HG02938 (cell line): ENCODE results near the gene MAPK12.
"Not testable (repeated sequence)": the region's sequence is repeated elsewhere in the genome, so short reads cannot be mapped to it uniquely, and the experiment has no call there.

Source experiments
- ATAC-seq: cut with Tn5 transposase; IDR thresholded peaks from one replicate; pipeline ENCODE4 v1.9.1; 2021; ENCODE audit warnings: mild to moderate bottlenecking, moderate library complexity; ENCODE audit not compliant: unreplicated experiment

Gene MAPK12

DNA sequence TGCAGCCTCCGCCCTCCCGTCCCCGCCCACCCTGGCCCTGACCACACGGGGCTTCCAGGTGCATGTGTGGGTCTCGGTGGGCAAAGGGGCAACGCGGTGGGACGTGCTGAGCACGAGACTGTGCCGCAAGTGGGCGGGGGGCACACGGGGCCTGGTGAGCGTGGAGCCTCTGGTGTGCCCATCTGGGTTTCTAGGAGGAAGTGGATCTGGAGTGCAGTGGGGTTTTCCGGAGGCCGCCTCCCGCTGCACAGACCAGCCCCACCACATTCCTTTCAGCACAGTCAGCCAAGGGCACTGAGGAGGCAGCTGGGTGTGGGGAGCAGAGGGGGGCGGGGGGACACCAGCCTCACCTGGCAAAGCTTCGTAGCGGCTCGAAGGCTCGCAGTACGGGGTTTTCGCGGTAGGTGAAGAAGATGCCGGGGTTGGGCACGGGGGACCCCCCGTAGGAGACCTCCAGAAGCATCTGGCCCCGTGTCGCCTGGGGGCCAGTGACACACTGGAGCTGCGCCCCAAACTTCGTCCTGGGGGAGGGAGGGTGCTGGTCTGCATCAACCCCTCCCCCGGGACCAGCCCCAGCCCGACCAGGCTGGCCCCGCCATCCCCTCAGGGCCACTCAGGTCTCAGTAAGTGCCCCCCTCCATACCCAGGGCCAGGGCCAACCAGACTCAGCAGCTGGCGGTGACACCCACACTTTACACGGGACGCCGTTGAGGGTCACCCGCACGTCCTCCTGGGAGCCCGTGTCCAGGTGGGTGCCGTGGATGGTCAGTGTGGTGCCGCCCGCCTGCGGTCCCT is 21.1 kb upstream of the MAPK12 start:
- ATAC-seq, result no peak

DNA sequence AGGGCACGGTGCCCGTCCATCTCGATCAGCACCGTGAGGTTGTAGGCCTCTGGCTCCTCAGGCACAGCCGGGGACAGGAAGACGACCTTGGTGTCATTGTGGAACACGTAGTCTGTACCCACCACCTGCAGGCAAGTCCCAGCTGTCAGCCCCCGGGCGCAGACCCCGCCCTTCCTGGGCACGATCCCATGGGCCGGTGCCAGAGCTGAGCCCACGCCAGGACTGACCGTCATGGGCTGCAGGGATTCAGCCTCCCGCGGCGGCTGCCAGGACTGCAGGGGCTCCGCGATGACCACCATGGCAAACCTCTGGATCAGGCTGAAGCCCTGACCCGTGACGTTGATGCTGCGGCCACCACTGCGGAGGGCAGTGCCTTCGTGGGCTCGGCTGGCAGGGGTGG is 20.5 kb upstream of the MAPK12 start:
- no peak for ATAC-seq

DNA sequence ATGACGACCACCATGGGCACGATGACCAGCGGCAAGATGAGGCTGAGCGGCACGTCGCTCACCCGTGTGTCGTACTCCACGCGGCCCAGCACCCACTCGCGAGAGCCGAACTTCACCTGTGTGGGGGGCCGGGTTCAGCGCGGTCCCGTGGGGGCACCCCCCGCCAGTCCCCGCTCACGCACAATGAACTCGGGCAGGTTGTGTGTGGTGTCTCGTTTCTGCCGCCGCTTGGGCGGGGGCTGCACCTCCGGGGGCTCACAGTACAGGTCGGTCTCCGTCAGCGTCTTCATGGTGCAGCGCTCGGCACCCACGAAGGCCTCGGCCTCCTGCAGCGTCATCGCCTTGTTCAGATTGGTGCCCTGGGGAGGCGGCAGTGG is 19.9 kb upstream of the MAPK12 start:
- ATAC-seq, result no peak

- ATAC-seq, result no peak
Measured at GRCh38 chr22:50280708-50281383, 19.4 kb upstream of the MAPK12 start.

- no peak for ATAC-seq
Measured at GRCh38 chr22:50280022-50280707, 18.7 kb upstream of the MAPK12 start.

DNA sequence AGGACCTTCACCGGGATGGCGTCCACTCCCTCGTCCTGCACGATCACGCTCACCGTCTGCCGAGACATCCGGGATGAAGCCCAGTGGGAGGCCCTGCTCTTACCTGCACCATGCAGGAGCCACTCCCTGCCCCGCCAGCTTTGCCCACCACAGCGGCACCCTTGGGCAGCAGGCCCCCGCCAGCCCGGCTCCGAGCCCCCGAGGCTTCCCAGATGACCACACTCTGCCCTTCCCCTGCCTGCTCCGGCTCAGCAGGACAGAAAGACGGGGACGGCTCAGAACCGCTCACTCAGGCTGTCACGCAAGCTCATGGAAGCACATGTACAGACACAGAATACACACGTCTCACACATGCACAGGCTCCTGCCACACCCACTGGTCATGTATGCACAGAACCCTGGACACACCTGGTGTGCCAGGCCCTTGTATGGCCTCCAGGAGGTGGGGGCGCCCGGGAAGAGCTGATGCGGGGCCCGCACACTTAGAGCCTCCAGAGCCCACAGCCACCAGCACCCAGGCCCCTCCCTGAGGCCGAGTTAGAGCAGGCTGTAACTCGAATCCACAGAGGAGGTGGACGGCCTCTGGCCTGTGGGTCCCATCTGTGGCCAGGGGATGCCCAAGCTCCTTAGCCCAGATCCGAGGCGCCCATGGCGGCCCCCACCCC is 17.6 kb upstream of the MAPK12 start:
- no peak for ATAC-seq

GRCh38 chr22:50278461-50278860 is 17.0 kb upstream of the MAPK12 start:
- ATAC-seq, result no peak

GRCh38 chr22:50277761-50278160 is 16.3 kb upstream of the MAPK12 start:
- ATAC-seq, result no peak

DNA sequence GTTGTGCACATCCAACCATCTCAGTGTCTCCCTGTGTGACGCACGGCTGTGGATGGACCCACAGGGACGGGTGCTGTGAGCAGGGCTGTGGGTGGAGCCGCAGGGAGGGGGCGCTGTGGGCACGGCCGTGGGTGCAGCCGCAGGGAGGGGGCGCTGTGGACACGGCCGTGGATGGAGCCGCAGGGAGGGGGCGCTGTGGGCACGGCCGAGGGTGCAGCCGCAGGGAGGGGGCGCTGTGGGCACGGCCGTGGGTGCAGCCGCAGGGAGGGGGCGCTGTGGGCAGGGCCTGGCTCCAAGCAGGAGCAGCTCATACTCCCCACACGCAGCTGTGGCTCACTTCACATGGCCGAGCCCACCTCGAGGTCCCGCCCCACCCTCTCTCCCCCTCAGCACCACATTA is 14.7 kb upstream of the MAPK12 start:
- ATAC-seq, result no peak

- ATAC-seq, result no peak
Measured at GRCh38 chr22:50275181-50276055, 13.9 kb upstream of the MAPK12 start.

- ATAC-seq, result no peak
Measured at GRCh38 chr22:50274771-50275170, 13.3 kb upstream of the MAPK12 start.

DNA sequence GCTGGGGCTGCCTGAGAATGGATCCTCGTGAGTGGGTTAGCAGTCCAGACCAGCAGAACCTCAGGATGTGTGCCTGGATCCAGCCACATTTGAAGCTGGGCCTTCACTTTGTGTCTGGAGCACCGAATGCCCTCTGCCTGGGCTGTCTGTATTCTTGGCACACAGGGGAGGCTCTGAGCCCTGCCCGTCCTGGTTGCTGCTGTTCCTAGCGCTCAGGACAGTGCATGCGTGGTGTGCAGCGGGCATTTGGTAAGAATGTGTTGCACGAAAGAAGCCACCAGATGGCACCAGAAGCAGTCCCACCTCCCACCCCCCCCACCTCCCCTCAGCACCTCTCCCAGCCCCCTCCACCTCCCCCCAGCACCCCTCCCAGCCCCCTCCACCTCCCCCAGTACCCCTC is 12.8 kb upstream of the MAPK12 start:
- ATAC-seq, result no peak

- not testable (repeated sequence) for ATAC-seq
Measured at GRCh38 chr22:50273781-50274180, 12.3 kb upstream of the MAPK12 start.

DNA sequence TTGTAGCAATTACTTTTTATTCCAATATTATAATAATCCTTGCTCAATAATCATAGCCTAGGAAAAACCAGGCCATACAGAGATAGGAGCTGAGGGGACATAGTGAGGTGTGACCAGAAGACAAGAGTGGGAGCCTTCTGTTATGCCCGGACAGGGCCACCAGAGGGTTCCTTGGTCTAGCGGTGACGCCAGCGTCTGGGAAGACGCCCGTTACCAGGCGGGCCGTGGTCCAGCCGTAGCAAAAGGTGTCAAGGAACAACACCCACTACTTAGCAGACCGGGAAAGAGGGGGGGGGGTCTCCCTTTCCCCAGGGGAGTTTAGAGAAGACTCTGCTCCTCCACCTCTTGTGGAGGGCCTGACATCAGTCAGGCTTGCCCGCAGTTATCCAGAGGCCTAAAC is 11.9 kb upstream of the MAPK12 start:
- not testable (repeated sequence) for ATAC-seq

DNA sequence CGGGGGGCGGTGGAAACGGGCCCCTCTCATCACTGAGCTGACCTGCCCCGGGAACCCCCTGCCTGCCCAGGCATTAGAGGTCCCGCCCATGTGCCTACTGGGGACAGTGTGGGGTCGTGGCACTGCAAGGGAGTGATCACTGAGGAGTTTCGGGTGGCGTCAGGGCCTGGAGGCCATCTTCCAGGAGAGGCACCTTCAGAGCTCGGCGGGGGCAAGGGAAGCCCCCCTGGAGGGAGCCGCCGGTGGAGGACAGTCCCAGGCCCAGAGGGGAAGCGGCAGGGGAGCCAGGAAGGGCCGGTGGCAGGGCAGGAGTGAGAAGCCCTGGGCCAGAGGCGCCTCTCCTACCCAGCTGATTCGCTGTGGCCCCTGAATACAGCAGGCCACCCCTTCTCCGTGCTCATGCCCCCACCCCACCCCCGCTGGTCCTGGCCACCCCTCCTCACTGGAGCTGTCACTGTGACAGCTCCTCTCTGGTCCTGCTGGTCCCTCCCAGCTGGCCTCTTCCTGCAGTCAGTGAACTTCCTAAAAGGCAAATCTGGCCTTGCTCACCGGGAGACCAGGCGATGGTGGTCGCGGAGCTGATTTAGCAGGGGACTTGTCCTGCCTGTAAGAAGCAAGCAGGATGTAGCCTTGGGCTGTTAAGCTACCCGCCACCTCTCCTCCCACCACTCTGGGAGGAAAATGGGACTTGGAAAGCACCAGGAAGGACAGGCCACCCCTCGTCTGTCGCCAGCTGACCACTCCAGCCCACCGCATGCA is 10.7 kb upstream of the MAPK12 start:
- ATAC-seq, result no peak

GRCh38 chr22:50271519-50271970 is 10.1 kb upstream of the MAPK12 start:
- no peak for ATAC-seq

GRCh38 chr22:50270666-50271394 is 9.3 kb upstream of the MAPK12 start:
- no peak for ATAC-seq

- ATAC-seq, result no peak
Measured at GRCh38 chr22:50269970-50270665, 8.6 kb upstream of the MAPK12 start, which contains the start of gene MAPK11. Gene MAPK11 (minus strand): TSS chr22:50270380. CDS start chr22:50270292, 88 bp downstream.
